Measurements from ENCODE around the gene ATXN7.

The ATXN7 gene

GRCh38 chr3:64008487-64009351, 145.1 kb downstream of the ATXN7 start:
- CTCF ChIA-PET: interaction anchor here (0.9 to 4.7 kb wide), 13 partner anchors 10 to 454 kb away, joined by 3 to 37 read pairs (median 6); partner anchors contain the start of genes C3orf49 and PSMD6
- DNase-seq (ENCODE audit: extremely low spot score): no peak
- POLR2A ChIA-PET: no interaction called here
- TF ChIP-seq, protein P1, sequence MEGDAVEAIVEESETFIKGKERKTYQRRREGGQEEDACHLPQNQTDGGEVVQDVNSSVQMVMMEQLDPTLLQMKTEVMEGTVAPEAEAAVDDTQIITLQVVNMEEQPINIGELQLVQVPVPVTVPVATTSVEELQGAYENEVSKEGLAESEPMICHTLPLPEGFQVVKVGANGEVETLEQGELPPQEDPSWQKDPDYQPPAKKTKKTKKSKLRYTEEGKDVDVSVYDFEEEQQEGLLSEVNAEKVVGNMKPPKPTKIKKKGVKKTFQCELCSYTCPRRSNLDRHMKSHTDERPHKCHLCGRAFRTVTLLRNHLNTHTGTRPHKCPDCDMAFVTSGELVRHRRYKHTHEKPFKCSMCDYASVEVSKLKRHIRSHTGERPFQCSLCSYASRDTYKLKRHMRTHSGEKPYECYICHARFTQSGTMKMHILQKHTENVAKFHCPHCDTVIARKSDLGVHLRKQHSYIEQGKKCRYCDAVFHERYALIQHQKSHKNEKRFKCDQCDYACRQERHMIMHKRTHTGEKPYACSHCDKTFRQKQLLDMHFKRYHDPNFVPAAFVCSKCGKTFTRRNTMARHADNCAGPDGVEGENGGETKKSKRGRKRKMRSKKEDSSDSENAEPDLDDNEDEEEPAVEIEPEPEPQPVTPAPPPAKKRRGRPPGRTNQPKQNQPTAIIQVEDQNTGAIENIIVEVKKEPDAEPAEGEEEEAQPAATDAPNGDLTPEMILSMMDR (IDR thresholded peaks at IDR 0.05; ENCODE audit: control extremely low read depth, extremely low read depth, low read depth, missing control alignments): no peak

DNA sequence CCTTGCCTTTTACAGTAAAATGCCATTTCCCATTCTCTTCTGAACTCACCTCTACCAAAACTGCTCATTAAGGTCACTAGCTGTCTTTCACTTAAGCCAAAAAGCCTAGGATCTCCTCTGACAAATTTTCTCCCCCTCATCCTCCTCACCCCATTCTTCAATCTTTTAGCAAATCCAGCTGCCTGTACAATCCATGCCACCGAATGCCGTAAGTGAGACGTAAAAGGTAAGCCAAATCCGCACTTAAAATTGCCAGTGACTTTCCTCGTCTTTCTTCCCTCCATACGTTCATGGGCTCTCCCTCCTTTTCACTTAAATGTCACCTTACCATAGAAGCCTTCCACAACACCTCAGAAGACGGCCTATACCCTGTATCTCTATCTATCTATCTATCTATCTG, 145.9 kb downstream of the ATXN7 start:
- TF ChIP-seq, protein P1 (IDR thresholded peaks at IDR 0.05; ENCODE audit: control extremely low read depth, extremely low read depth, low read depth, missing control alignments): no peak
- ChIA-PET POLR2A (no interaction called here), CTCF (interaction anchor here (1.2 to 4.7 kb wide), 5 partner anchors 9 to 15 kb away, joined by 3 to 37 read pairs (median 7); partner anchors contain the start of gene PSMD6)
- no peak for DNase-seq (ENCODE audit: extremely low spot score)

DNA sequence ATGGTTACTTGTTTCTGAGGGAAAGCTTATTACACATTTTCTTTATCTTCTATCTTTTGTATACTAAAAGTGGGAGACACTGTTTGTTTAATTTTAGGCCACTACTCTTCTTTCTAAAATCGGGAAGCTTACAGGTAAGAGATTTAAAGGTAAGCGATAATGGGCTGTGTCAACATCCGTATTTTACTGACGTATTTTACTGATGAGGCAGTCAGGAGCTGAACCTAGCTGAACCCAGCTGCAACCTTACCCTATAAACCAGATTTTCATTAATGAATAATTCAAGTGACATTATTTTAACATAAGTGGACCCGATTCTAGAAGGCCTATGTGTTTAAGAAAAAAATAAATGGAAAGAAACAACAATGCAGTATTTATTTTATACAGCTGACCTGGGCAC, 146.5 kb downstream of the ATXN7 start:
- no peak for DNase-seq (ENCODE audit: extremely low spot score)
- CTCF ChIA-PET: interaction anchor here (1.1 to 4.7 kb wide), 4 partner anchors 8 to 18 kb away, joined by 3 to 37 read pairs (median 16); partner anchors contain the start of gene PSMD6
- POLR2A ChIA-PET: no interaction called here
- TF ChIP-seq, protein P1 (IDR thresholded peaks at IDR 0.05; ENCODE audit: control extremely low read depth, extremely low read depth, low read depth, missing control alignments): no peak

DNA sequence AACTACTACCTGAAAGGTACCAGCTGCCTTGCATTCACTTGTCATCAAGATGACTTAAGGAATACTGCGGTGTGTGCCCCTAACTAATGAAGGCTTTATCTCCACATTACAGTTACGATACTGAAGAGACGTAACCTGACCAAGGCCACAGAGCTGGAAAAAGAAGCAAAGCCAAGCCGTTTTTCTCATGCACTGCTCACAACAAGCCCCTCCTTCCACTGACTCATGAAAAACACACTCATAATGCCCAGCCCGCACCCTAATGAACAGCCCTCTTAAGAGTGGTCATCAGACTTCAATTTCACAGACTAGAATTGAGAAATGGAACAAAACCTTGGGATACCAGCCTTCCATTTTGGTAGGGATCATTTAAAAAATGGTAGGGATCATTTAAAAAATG, 148.0 kb downstream of the ATXN7 start:
- no peak for DNase-seq (ENCODE audit: extremely low spot score)
- CTCF ChIA-PET: interaction anchor here (0.9 to 4.7 kb wide), 5 partner anchors 11 to 472 kb away, joined by 3 to 37 read pairs (median 6); partner anchors contain the start of gene PSMD6
- TF ChIP-seq, protein P1 (IDR thresholded peaks at IDR 0.05; ENCODE audit: control extremely low read depth, extremely low read depth, low read depth, missing control alignments): no peak
- POLR2A ChIA-PET: no interaction called here

DNA sequence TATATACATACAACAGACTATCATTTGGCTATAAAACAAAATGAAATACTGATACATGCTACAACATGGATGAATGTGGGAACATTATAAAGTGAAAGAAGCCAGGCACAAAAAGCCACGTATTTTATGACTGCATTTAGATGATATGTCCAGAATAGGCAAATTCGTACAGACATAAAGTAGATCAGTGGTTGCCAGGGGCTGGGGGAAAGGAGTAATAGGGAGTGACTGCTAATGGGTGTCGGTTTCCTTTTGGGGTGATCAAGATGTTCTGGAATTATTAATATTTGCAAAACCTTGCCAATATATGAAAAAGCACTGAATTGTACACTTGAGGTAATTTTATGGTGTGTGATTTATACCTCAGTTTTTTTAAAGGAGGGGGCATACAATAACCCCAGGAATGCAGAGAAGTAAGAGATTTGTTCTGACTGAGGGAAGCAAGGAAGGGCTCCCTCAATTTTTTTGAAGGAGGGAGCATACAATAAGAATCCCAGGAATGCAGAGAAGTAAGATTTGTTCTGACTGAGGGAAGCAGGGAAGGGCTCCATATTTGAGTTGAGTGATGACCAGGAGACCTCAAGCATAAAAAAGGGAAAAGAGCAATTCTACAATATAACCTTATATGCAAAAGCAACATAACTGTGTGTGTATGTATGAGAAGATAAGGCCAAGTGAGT, 153.4 kb downstream of the ATXN7 start:
- TF ChIP-seq, protein P1 (IDR thresholded peaks at IDR 0.05; ENCODE audit: control extremely low read depth, extremely low read depth, low read depth, missing control alignments): no peak
- CTCF ChIA-PET: interaction anchor here (2.2 kb wide), 1 partner anchor 9 kb away, joined by 13 read pairs; no protein-coding TSS in a partner anchor
- no peak for DNase-seq (ENCODE audit: extremely low spot score)
- POLR2A ChIA-PET: no interaction called here

GRCh38 chr3:64019271-64019670, 155.6 kb downstream of the ATXN7 start:
- ChIA-PET POLR2A (no interaction called here), CTCF (interaction anchor here (1.5 to 2.2 kb wide), 4 partner anchors 9 to 465 kb away, joined by 3 to 13 read pairs (median 9); no protein-coding TSS in a partner anchor)
- DNase-seq (ENCODE audit: extremely low spot score): no peak
- TF ChIP-seq, protein P1 (IDR thresholded peaks at IDR 0.05; ENCODE audit: control extremely low read depth, extremely low read depth, low read depth, missing control alignments): no peak

Measured in GM10248 (cell line).